GM12874 (cell line): Measurements from ENCODE around the gene SCFD2.

ENCODE experiments used
- TF ChIP-seq, protein P1 (sequence below): IDR thresholded peaks from 2 replicates; pipeline ENCODE4 v1.5.1; 2011; ENCODE audit warnings: low read depth, mild to moderate bottlenecking, control low read depth, low read length, moderate library complexity; ENCODE audit not compliant: insufficient read depth

SCFD2 gene

DNA sequence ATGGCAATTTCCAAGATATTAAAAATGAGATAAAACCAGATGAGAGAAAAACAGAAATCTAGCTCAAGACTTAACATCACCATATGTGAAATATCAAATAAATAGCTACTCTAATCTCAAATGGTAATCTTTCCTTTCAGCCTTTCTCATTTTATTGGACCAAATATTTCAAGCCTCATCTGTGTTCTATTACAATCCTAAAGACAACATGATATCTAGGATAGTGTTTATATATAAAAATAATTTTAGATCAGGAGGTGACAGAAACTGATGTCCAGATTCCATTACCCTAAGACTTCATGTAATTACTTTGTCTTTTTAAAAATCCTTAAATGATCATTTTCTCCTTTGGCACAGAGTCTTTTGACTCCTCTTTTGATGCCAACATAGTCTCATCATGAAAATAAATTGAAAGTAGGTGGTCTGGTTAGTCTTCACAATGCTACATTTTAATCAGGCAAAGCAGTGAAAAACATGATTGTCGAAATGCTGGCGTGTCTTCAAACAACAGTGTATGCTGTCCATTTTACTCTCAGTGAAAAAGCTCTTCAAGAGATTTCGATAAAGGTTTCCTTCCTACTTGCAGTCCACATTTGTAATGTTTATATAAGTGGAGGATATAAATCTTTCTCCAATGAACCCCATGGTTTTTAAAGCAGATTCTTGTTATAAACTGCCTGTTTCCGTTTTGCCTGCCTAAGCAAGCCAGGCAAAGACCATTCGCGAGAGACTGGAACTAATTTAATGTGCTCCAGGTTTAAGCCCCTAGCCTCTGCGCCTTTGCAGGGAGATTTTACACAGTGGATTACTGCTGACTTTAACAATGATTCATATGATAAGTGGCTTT lies 169.8 kb downstream of the SCFD2 start:
- TF ChIP-seq, protein P1, sequence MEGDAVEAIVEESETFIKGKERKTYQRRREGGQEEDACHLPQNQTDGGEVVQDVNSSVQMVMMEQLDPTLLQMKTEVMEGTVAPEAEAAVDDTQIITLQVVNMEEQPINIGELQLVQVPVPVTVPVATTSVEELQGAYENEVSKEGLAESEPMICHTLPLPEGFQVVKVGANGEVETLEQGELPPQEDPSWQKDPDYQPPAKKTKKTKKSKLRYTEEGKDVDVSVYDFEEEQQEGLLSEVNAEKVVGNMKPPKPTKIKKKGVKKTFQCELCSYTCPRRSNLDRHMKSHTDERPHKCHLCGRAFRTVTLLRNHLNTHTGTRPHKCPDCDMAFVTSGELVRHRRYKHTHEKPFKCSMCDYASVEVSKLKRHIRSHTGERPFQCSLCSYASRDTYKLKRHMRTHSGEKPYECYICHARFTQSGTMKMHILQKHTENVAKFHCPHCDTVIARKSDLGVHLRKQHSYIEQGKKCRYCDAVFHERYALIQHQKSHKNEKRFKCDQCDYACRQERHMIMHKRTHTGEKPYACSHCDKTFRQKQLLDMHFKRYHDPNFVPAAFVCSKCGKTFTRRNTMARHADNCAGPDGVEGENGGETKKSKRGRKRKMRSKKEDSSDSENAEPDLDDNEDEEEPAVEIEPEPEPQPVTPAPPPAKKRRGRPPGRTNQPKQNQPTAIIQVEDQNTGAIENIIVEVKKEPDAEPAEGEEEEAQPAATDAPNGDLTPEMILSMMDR = no peak

DNA sequence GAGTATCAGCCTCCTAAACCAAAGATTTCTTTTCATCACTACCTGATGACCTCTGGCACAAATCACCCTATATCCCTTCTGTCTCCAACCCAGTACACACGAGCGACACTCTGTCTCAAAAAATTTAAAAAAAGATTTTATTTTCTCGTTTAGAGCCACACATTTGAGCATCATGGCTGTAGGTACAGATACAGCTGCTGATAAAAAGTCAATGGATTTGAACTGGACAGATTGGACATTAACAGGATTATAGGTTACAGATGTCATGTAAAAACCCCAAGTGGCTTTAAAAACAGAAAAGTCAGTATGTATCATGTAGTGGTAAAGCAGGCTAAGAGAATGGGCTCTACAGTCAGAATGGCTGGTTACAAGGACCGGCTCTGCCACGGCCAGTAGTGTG lies 171.1 kb downstream of the SCFD2 start:
- TF ChIP-seq, protein P1 = no peak

DNA sequence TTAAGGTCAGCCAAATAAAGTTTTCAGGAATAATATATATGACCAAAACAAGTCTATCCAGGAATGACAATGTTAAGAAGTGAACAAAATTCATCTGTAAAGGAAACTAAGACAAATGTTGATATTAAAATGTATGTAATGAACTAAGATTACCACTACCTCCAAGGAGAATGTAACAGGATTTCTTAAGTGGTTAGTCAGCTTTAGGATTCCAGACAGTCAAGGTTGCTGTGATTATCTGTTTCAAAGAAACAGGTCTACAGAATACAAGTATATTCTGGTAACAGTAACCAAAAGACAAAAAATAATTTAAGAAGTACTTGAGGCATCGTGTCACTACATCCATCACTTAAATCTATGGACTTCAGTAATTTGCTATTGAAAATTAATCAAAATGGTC lies 172.8 kb downstream of the SCFD2 start:
- TF ChIP-seq, protein P1 = no peak

DNA sequence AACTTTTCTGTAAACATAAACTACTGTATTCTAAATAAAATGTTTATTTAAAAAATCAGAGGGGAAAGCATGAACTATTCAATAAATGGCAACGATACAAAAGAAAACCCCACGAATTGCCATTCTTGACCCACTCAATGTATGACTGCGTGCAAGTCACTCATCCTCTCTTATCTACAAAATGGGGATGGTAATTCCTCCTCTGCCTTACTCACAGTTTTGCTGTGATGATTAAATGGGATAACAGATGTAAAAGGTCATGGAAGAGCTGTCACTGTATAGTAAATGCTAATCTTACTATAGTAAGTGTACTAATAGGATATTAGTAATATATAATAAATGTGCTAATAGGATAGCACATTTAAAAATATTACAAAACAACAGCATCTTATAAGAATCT lies 173.4 kb downstream of the SCFD2 start:
- TF ChIP-seq, protein P1 = no peak

DNA sequence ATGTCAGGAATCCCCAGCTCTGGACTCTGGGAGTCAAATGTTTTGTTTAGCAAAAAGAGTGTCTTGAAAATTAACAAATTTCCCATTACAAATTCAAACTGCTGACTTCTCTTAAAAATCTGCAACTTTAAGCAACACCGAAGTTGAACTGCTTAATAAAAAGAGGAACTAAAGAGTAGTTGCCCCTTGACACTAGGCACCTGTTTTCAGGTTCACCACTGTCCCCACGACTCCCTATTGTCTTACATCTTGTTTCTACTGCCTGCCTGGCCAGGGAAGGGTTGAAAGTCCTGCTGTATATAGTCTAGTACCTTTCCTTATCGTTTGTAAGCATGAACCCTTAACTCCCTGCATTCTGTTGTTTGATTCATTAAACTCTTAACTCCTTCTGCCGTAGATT lies 173.9 kb downstream of the SCFD2 start:
- TF ChIP-seq, protein P1 = no peak

DNA sequence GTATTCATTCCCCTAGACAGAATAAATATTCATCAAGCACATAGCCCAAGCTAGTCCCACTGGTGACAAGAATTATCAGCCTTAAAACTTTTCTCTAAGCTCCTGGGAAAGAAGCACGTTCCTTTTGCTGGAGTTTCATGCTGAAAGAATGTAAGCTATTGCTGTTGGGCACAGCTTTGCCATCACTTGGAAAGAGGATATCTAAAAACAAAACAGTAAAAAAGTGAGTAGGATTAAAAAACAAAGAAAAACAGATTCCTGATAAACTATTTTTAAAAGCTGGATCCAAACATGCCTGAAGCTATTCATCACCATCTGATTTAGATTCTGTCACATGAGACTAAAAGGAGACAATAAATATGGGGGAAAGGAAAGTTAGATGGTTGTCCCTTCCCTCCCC lies 176.8 kb downstream of the SCFD2 start:
- TF ChIP-seq, protein P1 = no peak

DNA sequence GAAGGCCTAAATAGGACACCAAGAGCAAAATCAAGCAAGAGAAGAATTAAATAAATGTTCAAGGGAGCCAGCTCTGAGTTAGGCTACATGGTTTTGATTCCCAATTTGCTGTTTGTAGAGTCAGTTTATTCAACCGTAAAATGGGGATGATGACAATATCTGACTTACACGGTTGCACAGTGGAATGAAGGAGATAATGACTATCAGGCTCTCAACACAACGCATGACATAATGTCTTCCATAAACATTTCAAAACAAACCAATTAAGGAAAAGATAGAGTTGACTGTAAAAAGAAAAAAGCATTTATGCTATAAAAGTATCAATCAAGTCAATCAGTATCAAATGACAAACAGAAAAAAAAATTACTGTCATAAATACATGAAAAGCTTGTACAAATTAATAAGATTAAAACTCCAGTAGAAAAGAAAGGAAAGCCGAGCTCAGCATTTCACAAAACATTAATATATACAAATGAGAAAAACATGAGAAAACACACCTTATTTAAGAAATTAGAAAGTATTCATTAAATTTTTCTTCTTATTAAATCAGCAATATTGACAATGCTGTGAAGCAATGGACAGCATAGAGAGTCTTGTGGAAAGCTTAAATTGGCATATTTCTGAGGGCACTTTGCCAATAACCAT lies 179.0 kb downstream of the SCFD2 start:
- TF ChIP-seq, protein P1 = no peak
